ENCODE measurements around the gene SPDEF. TPM values are rescaled to one million over a fixed set of nuclear protein-coding genes. Genes with fewer than 3 reads are reported as not detected.

SPDEF gene
- total RNA-seq, 1 donor from 2014 or later: not detected

DNA sequence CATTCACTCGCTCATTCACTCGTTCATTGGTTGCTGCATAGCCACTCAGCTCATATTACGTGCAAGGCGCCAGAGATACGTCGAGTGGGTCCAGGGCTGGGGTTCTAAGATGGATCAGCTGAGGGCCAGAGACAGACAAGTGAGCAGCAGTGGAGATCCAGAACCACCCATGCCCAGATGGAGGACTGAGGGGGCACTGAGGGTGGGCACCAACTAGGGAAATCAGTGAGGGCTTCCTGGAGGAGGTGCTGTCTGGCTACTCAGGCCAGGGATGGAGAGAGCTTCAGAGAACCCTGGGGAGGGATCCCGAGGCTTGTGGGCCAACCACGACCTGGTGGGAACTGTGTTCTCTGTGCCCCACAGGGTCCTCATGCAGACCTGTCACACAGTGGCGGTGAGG, 364 bp upstream of the SPDEF start:
- Histone ChIP-seq H4K20me1 (ENCODE audit: low read depth) (no peaks in the 10 kb centered on the region), H3K27ac (no peak overlapping the region), H3K9ac (no peak overlapping the region), H3K4me2 (no peak overlapping the region), H3F3A (ENCODE audit: low read depth) (no peaks in the 10 kb centered on the region), H3K4me1 (peaks cover 12% of the 10 kb centered on the region), H3K4me3 (no peak overlapping the region), H3K9me3 (ENCODE audit: low read depth) (no peaks in the 10 kb centered on the region), H2AFZ (replicated peaks) (no peak overlapping the region), H3K36me3 (no peaks in the 10 kb centered on the region), H3K79me2 (ENCODE audit: low read depth) (no peaks in the 10 kb centered on the region), H3K27me3 (no peaks in the 10 kb centered on the region)
- peaks cover 33% of the 10 kb centered on the region for H3K4me1 Mint-ChIP-seq
- peaks cover 4% of the 10 kb centered on the region for H3K27me3 Mint-ChIP-seq (ENCODE audit: insufficient read depth, low read depth)
- H3K4me3 Mint-ChIP-seq: peak overlapping the region; percentile 55
- H3K9me3 Mint-ChIP-seq: no peaks in the 10 kb centered on the region
- no peaks in the 10 kb centered on the region for H3K36me3 Mint-ChIP-seq
- TF ChIP-seq, protein P1, sequence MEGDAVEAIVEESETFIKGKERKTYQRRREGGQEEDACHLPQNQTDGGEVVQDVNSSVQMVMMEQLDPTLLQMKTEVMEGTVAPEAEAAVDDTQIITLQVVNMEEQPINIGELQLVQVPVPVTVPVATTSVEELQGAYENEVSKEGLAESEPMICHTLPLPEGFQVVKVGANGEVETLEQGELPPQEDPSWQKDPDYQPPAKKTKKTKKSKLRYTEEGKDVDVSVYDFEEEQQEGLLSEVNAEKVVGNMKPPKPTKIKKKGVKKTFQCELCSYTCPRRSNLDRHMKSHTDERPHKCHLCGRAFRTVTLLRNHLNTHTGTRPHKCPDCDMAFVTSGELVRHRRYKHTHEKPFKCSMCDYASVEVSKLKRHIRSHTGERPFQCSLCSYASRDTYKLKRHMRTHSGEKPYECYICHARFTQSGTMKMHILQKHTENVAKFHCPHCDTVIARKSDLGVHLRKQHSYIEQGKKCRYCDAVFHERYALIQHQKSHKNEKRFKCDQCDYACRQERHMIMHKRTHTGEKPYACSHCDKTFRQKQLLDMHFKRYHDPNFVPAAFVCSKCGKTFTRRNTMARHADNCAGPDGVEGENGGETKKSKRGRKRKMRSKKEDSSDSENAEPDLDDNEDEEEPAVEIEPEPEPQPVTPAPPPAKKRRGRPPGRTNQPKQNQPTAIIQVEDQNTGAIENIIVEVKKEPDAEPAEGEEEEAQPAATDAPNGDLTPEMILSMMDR (IDR thresholded peaks at IDR 0.05): no peak
- TF ChIP-seq EZH2phosphoT487 (IDR thresholded peaks at IDR 0.05) (no peak), EZH2 (IDR thresholded peaks at IDR 0.05) (no peak)
- peak overlapping the region; percentile 58 for H3K27ac Mint-ChIP-seq
- DNase-seq (ENCODE audit: low spot score): no peak

DNA sequence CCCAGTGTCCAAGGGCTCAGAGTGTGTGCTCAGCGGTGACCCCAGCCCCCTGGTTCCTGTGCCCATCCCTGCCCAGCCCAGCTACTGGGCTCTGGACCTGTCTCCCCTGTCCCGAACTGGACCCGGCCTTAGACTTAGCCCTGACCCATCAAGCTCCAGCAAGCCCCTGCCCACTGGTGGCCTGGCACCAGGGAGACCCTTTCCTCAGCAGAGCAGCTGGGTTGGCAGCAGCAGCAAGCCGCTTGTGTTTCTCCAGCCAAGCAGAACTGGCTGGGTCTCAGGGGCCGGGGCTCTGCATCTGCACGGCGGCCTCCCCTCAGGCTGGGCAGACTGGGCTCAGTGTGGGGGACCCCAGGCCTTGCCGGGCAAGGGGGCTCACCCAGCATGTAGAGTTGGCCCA, 801 bp downstream of the SPDEF start:
- DNase-seq (ENCODE audit: low spot score): no peak
- Histone ChIP-seq H3F3A (ENCODE audit: low read depth) (no peaks in the 10 kb centered on the region), H3K27me3 (no peaks in the 10 kb centered on the region), H3K27ac (no peak overlapping the region), H4K20me1 (ENCODE audit: low read depth) (no peaks in the 10 kb centered on the region), H3K79me2 (ENCODE audit: low read depth) (no peaks in the 10 kb centered on the region), H3K9me3 (ENCODE audit: low read depth) (no peaks in the 10 kb centered on the region), H3K4me1 (peaks cover 6% of the 10 kb centered on the region), H2AFZ (replicated peaks) (no peak overlapping the region), H3K4me2 (no peak overlapping the region), H3K36me3 (no peaks in the 10 kb centered on the region), H3K9ac (no peak overlapping the region), H3K4me3 (no peak overlapping the region)
- no peak for TF ChIP-seq EZH2 (IDR thresholded peaks at IDR 0.05)
- peak overlapping the region; percentile 60 for H3K27ac Mint-ChIP-seq
- peaks cover 30% of the 10 kb centered on the region for H3K4me1 Mint-ChIP-seq
- no peaks in the 10 kb centered on the region for H3K36me3 Mint-ChIP-seq
- H3K4me3 Mint-ChIP-seq: no peak overlapping the region
- peaks cover 4% of the 10 kb centered on the region for H3K27me3 Mint-ChIP-seq (ENCODE audit: insufficient read depth, low read depth)
- H3K9me3 Mint-ChIP-seq: no peaks in the 10 kb centered on the region

DNA sequence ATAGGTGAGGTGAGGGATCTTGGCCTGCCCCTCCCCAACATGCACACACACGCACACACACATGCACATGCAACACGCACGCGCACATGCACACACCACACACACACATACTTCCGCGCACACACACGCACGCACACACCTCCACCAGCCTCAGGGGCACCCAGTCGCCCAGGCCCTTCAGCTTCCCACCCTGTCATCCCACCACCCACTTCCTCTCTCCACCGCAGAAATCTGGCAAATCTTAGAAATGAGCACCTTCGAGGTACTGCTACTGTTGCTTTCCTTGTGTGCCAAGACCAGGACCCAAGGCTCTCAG, 1.2 kb downstream of the SPDEF start:
- no peaks in the 10 kb centered on the region for H3K9me3 ChIP-seq (ENCODE audit: low read depth)
- Mint-ChIP-seq H3K9me3 (no peaks in the 10 kb centered on the region), H3K27ac (peak overlapping the region; percentile 60), H3K4me1 (peaks cover 29% of the 10 kb centered on the region), H3K4me3 (no peak overlapping the region), H3K27me3 (ENCODE audit: insufficient read depth, low read depth) (peaks cover 4% of the 10 kb centered on the region), H3K36me3 (no peaks in the 10 kb centered on the region)
- no peak overlapping the region for H3K27ac ChIP-seq
- no peak overlapping the region for H3K4me2 ChIP-seq
- no peak overlapping the region for H3K4me3 ChIP-seq
- TF ChIP-seq, protein P1 (IDR thresholded peaks at IDR 0.05): no peak
- TF ChIP-seq EZH2phosphoT487 (IDR thresholded peaks at IDR 0.05): no peak
- TF ChIP-seq EZH2 (IDR thresholded peaks at IDR 0.05): no peak
- H3K4me1 ChIP-seq: peaks cover 2% of the 10 kb centered on the region
- H2AFZ ChIP-seq (replicated peaks): no peak overlapping the region
- no peaks in the 10 kb centered on the region for H3K36me3 ChIP-seq
- H3F3A ChIP-seq (ENCODE audit: low read depth): no peaks in the 10 kb centered on the region
- no peaks in the 10 kb centered on the region for H3K79me2 ChIP-seq (ENCODE audit: low read depth)
- no peaks in the 10 kb centered on the region for H3K27me3 ChIP-seq
- H3K9ac ChIP-seq: no peak overlapping the region
- no peak for DNase-seq (ENCODE audit: low spot score)
- H4K20me1 ChIP-seq (ENCODE audit: low read depth): no peaks in the 10 kb centered on the region

DNA sequence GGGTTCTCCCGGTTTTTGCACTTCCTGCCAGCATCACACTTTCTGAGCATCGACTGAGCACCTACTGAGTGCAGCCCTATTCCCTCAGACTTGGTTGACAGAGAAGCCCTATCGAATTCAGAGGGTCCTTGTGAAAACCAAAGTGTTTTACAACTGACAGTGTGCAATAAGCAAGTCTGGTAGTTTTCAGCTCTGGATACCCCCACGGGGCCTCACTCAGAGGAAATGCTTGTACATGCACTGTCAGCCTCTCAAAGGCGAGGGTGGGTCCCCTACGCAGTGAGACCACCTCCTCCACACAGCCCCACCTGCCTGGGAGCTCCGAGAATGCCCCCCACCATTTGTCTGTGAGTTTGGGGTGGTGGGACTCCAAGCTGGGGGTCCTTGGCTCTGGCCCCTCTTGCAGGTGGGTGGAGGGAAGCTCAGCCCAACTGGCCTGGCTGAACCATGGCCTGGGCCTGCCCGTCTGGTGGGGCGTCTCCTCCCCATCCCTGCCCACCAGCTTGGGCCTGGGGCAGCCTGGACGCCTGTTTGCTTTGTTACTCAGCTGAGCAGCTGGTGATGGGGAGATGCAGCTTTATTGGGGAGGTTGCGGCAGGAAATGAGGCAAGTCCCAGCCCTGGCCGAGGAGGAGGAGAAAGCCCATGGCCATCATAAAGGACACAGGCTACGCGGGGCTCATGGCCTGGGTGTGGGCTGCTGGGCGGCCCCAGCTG, 1.7 kb downstream of the SPDEF start:
- H3K9me3 Mint-ChIP-seq: no peaks in the 10 kb centered on the region
- H2AFZ ChIP-seq (replicated peaks): no peak overlapping the region
- no peak overlapping the region for H3K4me3 ChIP-seq
- peaks cover 26% of the 10 kb centered on the region for H3K4me1 Mint-ChIP-seq
- peak overlapping the region; percentile 65 for H3K27ac Mint-ChIP-seq
- no peaks in the 10 kb centered on the region for H3K79me2 ChIP-seq (ENCODE audit: low read depth)
- H3K9me3 ChIP-seq (ENCODE audit: low read depth): no peaks in the 10 kb centered on the region
- H3K4me3 Mint-ChIP-seq: no peak overlapping the region
- no peaks in the 10 kb centered on the region for H3F3A ChIP-seq (ENCODE audit: low read depth)
- H3K36me3 ChIP-seq: no peaks in the 10 kb centered on the region
- TF ChIP-seq EZH2phosphoT487 (IDR thresholded peaks at IDR 0.05): no peak
- no peak for TF ChIP-seq EZH2 (IDR thresholded peaks at IDR 0.05)
- TF ChIP-seq, protein P1 (IDR thresholded peaks at IDR 0.05): no peak
- H3K36me3 Mint-ChIP-seq: no peaks in the 10 kb centered on the region
- H3K4me2 ChIP-seq: no peak overlapping the region
- no peak overlapping the region for H3K9ac ChIP-seq
- H3K27me3 Mint-ChIP-seq (ENCODE audit: insufficient read depth, low read depth): peaks cover 4% of the 10 kb centered on the region
- no peaks in the 10 kb centered on the region for H4K20me1 ChIP-seq (ENCODE audit: low read depth)
- DNase-seq (ENCODE audit: low spot score): no peak
- H3K4me1 ChIP-seq: peaks cover under 1% of the 10 kb centered on the region
- H3K27me3 ChIP-seq: no peaks in the 10 kb centered on the region
- H3K27ac ChIP-seq: no peak overlapping the region
